ENCODE results near the gene GALNT3. TPM values are rescaled to one million over a fixed set of nuclear protein-coding genes. Genes with fewer than 3 reads are reported as not detected.

GALNT3 gene
- total RNA-seq, 1 experiment from 2014 or later = 2.2 TPM

DNA sequence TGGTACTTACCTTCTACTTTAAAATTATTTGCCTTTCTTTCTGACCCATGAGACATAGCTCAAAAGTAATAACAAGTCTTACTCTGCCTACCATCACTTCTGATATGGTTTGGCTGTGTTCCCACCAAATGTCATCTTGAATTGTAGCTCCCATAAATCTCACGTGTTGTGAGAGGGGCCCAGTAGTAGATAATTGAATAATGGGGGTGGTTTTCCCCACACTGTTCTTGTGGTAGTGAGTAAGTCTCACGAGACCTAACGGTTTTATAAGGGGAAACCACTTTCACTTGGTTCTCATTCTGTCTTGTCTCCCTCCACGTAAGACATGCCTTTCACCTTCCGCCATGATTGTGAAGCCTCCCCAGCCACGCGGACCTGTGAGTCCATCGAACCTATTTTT, 47.5 kb downstream of the GALNT3 start:
- Histone ChIP-seq H3K27ac (no peak overlapping the region), H3K4me3 (no peak overlapping the region), H3K27me3 (replicated peaks) (no peaks in the 10 kb centered on the region), H3K4me1 (replicated peaks) (no peaks in the 10 kb centered on the region), H3K36me3 (no peaks in the 10 kb centered on the region), H3K9me3 (replicated peaks) (no peaks in the 10 kb centered on the region)
- DNase-seq (ENCODE audit: low read depth in 1 of 2, low spot score in 2 of 2) = no peak

DNA sequence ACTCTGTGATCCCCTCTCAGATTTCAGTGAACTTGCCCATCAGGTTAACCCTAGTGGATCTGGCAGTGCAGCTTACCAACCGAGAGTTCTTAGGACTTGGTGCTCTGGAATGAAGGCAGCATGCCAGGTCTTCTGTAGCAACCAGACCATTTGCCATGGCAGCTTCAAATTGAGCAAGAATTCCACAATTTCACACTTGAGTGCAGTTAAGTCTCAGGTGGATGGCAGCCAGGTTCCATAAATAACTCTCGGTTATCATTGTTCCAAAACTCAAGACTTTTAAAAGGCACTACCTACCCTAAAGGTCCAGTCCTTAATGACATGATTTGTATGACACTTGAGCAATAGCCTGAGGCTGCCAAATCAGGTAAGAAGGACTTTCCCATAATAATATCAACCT, 48.1 kb downstream of the GALNT3 start:
- Histone ChIP-seq H3K27me3 (replicated peaks) (no peaks in the 10 kb centered on the region), H3K4me1 (replicated peaks) (no peaks in the 10 kb centered on the region), H3K27ac (no peak overlapping the region), H3K36me3 (no peaks in the 10 kb centered on the region), H3K4me3 (no peak overlapping the region), H3K9me3 (replicated peaks) (no peaks in the 10 kb centered on the region)
- DNase-seq (ENCODE audit: low read depth in 1 of 2, low spot score in 2 of 2) = no peak

DNA sequence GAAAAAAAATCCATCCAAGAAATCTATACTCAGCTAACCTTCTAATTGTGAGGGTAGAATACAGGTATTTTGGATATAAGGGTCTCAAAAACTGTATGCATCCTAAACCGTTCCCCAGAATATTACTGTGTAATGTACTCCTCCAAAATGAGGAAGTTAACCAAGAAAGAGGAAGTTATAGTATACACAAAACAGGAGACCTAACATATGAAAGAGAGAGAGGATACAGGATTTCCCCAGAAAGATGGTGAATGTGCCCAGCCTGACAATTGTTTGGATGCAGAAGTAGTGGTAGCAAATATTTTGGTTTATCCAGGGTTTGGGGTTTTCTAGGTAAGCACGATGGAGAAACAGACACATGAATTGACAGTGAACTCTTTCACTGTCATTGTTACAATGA, 50.6 kb downstream of the GALNT3 start:
- no peaks in the 10 kb centered on the region for H3K4me1 ChIP-seq (replicated peaks)
- H3K36me3 ChIP-seq = no peaks in the 10 kb centered on the region
- no peaks in the 10 kb centered on the region for H3K27me3 ChIP-seq (replicated peaks)
- no peak overlapping the region for H3K4me3 ChIP-seq
- DNase-seq (ENCODE audit: low read depth in 1 of 2, low spot score in 2 of 2) = no peak
- H3K27ac ChIP-seq = no peak overlapping the region
- H3K9me3 ChIP-seq (replicated peaks) = no peaks in the 10 kb centered on the region

DNA sequence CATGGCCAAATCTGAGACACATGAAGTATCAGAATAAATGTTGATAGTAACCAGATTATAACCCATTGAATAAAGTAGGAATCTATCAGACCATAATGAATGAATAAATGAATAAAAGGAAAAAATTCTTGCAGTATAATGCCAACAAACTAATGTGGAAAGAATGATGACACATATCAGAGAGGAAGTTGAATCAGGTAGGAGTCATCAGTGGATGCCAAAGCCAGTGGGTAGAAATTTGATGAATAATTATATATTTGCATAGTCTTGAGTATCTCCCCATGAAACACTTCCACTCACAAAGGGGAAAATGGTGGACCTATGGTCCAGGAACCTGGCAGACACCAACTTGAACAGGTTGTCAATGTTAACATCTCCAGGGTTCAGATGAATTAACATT, 68.6 kb downstream of the GALNT3 start:
- H3K4me3 ChIP-seq = no peak overlapping the region
- H3K4me1 ChIP-seq (replicated peaks) = peaks cover 8% of the 10 kb centered on the region
- H3K9me3 ChIP-seq (replicated peaks) = 0 out of 2 replicates have a peak, but pooled peaks cover 3% of the 10 kb centered on the region
- no peaks in the 10 kb centered on the region for H3K27me3 ChIP-seq (replicated peaks)
- H3K27ac ChIP-seq = no peak overlapping the region
- DNase-seq (ENCODE audit: low read depth in 1 of 2, low spot score in 2 of 2) = peak in 1 of 2 experiments; percentile 4
- no peaks in the 10 kb centered on the region for H3K36me3 ChIP-seq

DNA sequence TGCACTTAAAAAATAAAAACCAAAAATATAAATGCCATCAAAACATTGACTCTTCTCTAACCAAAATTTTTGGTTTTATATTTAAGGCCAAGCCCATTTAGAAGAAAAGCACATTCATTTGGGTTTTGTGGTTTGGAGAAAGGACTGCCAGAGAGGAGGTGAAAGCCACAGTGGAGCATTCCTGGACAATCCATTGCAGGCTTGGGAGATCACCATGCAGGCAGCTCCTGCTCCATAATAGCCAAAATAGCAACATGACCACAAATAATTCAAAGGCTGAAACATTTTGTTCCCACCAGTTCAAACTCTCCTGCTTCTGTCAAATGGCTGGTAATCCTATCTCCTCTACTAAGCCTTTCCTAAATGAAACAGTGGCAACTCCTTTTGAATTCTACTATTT, 73.5 kb downstream of the GALNT3 start:
- H3K4me1 ChIP-seq (replicated peaks) = peaks cover 5% of the 10 kb centered on the region
- no peak overlapping the region for H3K27ac ChIP-seq
- no peaks in the 10 kb centered on the region for H3K27me3 ChIP-seq (replicated peaks)
- H3K36me3 ChIP-seq = no peaks in the 10 kb centered on the region
- no peak for DNase-seq (ENCODE audit: low read depth in 1 of 2, low spot score in 2 of 2)
- no peaks in the 10 kb centered on the region for H3K9me3 ChIP-seq (replicated peaks)
- no peak overlapping the region for H3K4me3 ChIP-seq

DNA sequence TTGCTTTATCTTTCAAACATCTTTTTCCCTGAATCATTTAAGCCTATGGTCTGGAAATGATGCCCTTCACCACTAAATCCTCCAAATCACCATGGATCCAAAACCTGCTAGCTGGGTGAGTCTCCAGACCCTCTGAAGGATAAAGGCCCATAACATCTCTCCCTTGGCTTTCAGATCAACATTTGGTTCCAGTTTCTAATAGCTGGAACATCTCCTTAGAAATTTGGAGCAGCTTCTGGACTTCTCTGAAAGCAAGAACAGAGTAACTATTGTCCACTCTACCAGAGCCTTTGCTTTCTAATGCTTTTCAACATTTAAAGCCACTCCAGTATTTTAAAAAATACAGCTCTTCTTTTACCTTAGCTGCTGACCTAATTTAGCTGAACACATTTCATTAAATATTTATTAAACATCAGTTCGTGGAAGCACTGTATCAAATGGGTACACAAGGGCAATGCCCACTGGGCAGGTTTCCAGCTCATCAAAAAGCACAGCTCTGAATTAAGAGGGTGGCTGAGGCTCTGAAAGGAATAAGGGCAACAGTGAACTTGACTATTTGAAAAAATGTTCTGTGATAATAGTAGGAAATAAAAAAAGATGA, 75.3 kb downstream of the GALNT3 start:
- H3K9me3 ChIP-seq (replicated peaks) = no peaks in the 10 kb centered on the region
- DNase-seq (ENCODE audit: low read depth in 1 of 2, low spot score in 2 of 2) = no peak
- H3K4me3 ChIP-seq = no peak overlapping the region
- H3K27ac ChIP-seq = no peak overlapping the region
- no peaks in the 10 kb centered on the region for H3K4me1 ChIP-seq (replicated peaks)
- H3K36me3 ChIP-seq = no peaks in the 10 kb centered on the region
- no peaks in the 10 kb centered on the region for H3K27me3 ChIP-seq (replicated peaks)

DNA sequence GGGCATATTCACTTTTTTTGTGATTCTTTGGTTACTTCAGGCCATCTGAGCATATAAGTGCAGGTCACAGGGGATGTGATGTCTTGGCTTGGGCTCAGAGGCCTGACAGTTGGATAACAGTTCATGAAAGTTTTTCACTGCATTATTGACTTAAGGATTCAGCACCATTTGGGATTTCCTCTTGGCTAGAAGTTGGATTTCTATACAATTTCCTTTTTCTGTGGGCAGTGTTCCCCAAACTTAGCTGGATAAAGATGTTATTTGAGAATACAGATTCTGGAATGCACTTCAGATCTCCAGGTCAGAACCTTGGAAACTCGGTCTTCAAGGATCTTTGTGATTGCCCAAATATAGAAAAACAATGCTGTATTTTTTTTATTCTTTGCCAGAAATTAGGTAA, 78.0 kb downstream of the GALNT3 start:
- Histone ChIP-seq H3K4me1 (replicated peaks) (no peaks in the 10 kb centered on the region), H3K36me3 (no peaks in the 10 kb centered on the region), H3K9me3 (replicated peaks) (no peaks in the 10 kb centered on the region), H3K27me3 (replicated peaks) (no peaks in the 10 kb centered on the region), H3K27ac (no peak overlapping the region), H3K4me3 (no peak overlapping the region)
- no peak for DNase-seq (ENCODE audit: low read depth in 1 of 2, low spot score in 2 of 2)

DNA sequence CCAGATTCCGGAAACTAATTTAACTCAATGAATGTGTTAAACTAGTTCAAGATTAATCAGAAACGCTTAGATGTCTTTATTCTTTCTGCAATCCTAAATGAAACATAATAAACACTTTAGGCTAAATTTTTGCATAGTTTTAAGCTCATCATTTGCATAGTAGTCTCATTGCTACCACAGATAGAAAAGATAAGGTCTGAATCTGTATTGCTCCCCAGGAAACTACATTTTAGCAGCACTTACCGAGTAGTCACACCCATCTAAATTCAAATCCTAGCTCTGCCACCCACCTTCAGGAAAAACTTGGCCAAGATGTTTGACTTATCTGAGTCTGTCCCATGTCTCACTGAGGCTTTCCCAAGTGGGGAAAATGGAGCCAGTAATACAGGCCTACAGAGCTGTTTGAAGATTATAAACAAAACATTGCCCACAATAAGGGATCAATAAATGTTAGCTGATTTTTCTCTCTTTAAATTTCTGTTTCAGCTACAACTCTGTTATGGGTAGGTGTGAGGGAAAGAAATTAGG, 87.0 kb downstream of the GALNT3 start:
- Histone ChIP-seq H3K36me3 (no peaks in the 10 kb centered on the region), H3K4me3 (no peak overlapping the region), H3K27me3 (replicated peaks) (no peaks in the 10 kb centered on the region), H3K27ac (no peak overlapping the region), H3K9me3 (replicated peaks) (no peaks in the 10 kb centered on the region), H3K4me1 (replicated peaks) (no peaks in the 10 kb centered on the region)
- DNase-seq (ENCODE audit: low read depth in 1 of 2, low spot score in 2 of 2) = no peak

DNA sequence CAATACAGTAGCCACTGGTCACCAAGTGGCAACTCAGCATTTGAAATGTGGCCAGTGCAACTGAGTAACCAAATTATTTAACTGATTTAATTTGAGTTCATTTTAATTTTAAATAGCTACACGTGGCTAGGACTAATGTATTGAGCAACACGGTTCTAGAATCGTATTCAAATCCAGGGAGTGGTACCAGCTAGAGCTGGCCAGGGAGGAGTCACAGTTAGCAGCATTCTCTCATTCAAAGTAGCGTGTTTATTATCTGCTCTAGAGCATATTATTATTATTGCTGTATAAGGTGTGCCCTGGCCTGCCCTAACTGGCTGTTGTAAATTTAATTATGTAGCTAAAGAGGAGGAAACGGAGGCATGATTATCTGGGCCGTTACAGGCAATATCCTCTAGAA, 92.9 kb downstream of the GALNT3 start:
- no peak overlapping the region for H3K4me3 ChIP-seq
- no peak overlapping the region for H3K27ac ChIP-seq
- H3K36me3 ChIP-seq = no peaks in the 10 kb centered on the region
- no peaks in the 10 kb centered on the region for H3K4me1 ChIP-seq (replicated peaks)
- no peak for DNase-seq (ENCODE audit: low read depth in 1 of 2, low spot score in 2 of 2)
- no peaks in the 10 kb centered on the region; the same call in 1 of the 2 replicates for H3K27me3 ChIP-seq (replicated peaks)
- H3K9me3 ChIP-seq (replicated peaks) = no peaks in the 10 kb centered on the region

DNA sequence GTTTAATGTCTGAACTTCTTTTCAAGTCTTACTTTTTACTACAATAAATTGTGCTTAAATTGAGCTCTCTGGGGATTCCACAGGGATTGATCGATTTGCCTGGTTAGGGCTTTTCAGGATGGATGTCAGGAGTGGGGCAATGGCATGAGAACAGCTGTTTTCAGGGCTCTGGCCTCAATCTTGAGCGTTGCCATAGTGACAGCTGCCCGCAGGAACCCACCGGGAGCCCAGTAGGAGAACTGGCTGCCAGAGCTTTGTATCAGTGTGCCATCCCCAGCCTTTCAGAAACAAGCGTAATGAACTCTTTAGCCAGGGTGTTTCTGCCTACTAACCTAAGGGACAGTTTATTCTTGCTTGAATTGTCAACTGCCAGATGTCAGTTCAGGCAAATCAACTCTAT, 93.5 kb downstream of the GALNT3 start:
- no peaks in the 10 kb centered on the region; the same call in 1 of the 2 replicates for H3K27me3 ChIP-seq (replicated peaks)
- no peak overlapping the region for H3K4me3 ChIP-seq
- H3K27ac ChIP-seq = no peak overlapping the region
- no peak for DNase-seq (ENCODE audit: low read depth in 1 of 2, low spot score in 2 of 2)
- H3K4me1 ChIP-seq (replicated peaks) = no peaks in the 10 kb centered on the region
- no peaks in the 10 kb centered on the region for H3K9me3 ChIP-seq (replicated peaks)
- no peaks in the 10 kb centered on the region for H3K36me3 ChIP-seq

DNA sequence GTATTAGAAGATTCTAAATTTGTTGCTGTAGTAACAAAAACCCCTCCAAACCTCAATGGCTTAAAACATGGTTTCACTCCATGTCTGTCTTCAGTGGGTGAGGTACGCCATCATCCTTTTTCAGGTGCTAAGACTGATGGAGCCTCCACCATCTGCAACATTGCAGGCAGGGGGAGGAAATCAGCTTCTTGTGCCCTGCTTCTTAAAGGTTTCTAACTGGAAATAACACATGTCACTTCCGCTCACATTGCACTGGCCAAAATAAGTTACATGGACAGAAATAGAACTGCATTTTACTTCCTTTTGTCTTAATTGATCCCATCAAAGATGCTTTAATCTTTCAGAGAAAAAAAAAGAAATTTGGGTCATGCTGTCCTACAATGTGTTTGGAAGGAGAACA, 94.1 kb downstream of the GALNT3 start:
- Histone ChIP-seq H3K4me1 (replicated peaks) (no peaks in the 10 kb centered on the region), H3K27ac (no peak overlapping the region)

DNA sequence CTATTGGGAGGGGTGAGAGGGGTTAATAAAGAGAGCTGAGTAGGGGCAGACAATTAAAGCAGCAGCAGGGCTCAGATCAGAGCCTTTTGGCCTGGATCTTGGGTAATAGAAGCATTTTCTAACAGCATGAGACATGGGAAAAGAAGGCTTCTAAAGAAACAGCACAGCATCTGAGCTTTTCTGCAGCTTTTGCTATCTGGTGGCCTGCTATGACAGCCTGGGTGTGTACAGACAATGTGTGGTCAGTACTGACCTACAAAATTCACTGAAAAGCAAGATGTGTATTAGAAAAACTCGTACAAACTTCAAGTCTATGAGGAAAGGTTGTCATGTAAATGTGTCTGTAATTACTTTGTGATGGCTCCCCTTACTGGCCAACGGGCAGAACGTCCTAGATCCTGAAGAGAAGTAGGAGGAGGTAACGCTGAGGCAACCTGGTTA, 95.6 kb downstream of the GALNT3 start:
- DNase-seq (ENCODE audit: low read depth in 1 of 2, low spot score in 2 of 2) = no peak
- no peaks in the 10 kb centered on the region for H3K4me1 ChIP-seq (replicated peaks)
- no peaks in the 10 kb centered on the region; the same call in 1 of the 2 replicates for H3K27me3 ChIP-seq (replicated peaks)
- no peak overlapping the region for H3K27ac ChIP-seq
- no peak overlapping the region for H3K4me3 ChIP-seq
- no peaks in the 10 kb centered on the region for H3K36me3 ChIP-seq
- H3K9me3 ChIP-seq (replicated peaks) = no peaks in the 10 kb centered on the region

More for the DNA sequence above, 94.1 kb downstream of the GALNT3 start:
- Histone ChIP-seq H3K4me3 (no peak overlapping the region), H3K9me3 (replicated peaks) (no peaks in the 10 kb centered on the region), H3K27me3 (replicated peaks) (no peaks in the 10 kb centered on the region; the same call in 1 of the 2 replicates), H3K36me3 (no peaks in the 10 kb centered on the region)
- DNase-seq (ENCODE audit: low read depth in 1 of 2, low spot score in 2 of 2) = no peak

DNA sequence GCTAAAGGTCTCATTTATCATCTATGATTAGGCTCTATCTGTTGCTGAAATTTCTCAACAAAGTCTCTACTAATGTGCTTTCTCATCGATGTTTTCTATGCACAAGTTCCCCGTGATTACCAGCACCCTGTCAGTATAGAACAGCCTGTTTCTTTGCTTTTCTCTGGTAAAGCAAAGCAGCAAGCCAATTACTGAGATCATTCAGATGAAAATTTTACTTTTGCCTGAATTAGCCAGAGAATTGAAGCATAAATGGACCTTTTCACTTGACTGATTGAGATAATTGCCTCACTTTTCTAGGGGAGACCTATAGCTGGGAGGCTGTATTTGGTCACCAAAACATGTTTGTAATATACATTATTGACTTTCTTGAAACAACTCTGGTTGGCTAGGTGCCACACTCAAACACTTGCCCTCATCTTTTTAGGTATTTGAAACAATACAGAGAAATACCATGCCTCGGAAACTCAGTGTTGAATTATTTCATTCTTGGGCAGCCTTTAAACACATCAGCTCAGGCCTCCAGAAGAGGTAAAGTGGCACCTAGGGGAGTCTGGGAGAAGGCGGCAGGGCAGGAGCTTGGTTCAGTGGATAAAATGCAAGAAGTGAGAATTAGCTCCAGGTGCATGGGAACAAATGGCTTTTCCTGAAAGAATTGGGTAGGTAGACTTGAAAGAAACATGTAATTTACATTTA, 96.2 kb downstream of the GALNT3 start:
- no peak for DNase-seq (ENCODE audit: low read depth in 1 of 2, low spot score in 2 of 2)
- no peak overlapping the region for H3K4me3 ChIP-seq
- H3K4me1 ChIP-seq (replicated peaks) = no peaks in the 10 kb centered on the region
- no peaks in the 10 kb centered on the region for H3K9me3 ChIP-seq (replicated peaks)
- H3K27ac ChIP-seq = no peak overlapping the region
- H3K36me3 ChIP-seq = no peaks in the 10 kb centered on the region
- H3K27me3 ChIP-seq (replicated peaks) = no peaks in the 10 kb centered on the region; the same call in 1 of the 2 replicates
